Neural crest cell (in vitro differentiated cells): ENCODE measurements around the gene CTIF. TPM values are rescaled to one million over a fixed set of nuclear protein-coding genes. Genes with fewer than 3 reads are reported as not detected.

Experiments used
- DNase-seq: peaks from one replicate; pipeline ENCODE4 v3.0.0; 2021; ENCODE audit warnings: low read depth, mixed read lengths, low spot score
- H3K27ac Mint-ChIP-seq: one replicate; pipeline ENCODE4 v1.8.0; 2021; ENCODE audit warnings: mild to moderate bottlenecking, mixed read lengths; ENCODE audit not compliant: unreplicated experiment
- H3K27me3 Mint-ChIP-seq: 2 replicates; pipeline ENCODE4 v1.8.0; 2021; ENCODE audit warnings: low read depth, mild to moderate bottlenecking, mixed read lengths
- H3K36me3 Mint-ChIP-seq: 2 replicates; pipeline ENCODE4 v1.8.0; 2021; ENCODE audit warnings: low read depth, mild to moderate bottlenecking, mixed read lengths
- H3K4me1 Mint-ChIP-seq: 2 replicates; pipeline ENCODE4 v1.8.0; 2021; ENCODE audit warnings: mixed read lengths
- H3K4me3 Mint-ChIP-seq: one replicate; pipeline ENCODE4 v1.8.0; 2021; ENCODE audit warnings: mild to moderate bottlenecking, mixed read lengths
- H3K9me3 Mint-ChIP-seq: 2 replicates; pipeline ENCODE4 v1.8.0; 2021; ENCODE audit warnings: mixed read lengths
- CTCF ChIP-seq: fragments of 200-600 bp; sonication (generic); conservative IDR thresholded peaks from 2 replicates; pipeline ENCODE4 v1.5.0; 2021; ENCODE audit warnings: antibody characterized with exemption, mild to moderate bottlenecking
- total RNA-seq: library from RNA; stranded (reverse); gene quantifications from 2 replicates; pipeline ENCODE4 v1.2.1, GENCODE V29; 2021

The CTIF gene
- total RNA-seq, 1 donor from 2014 or later = 52.6 TPM

- no peak for TF ChIP-seq CTCF
- H3K27me3 Mint-ChIP-seq = no peaks in the 10 kb centered on the region
- H3K9me3 Mint-ChIP-seq = peaks cover 4% of the 10 kb centered on the region
- H3K4me1 Mint-ChIP-seq = peaks cover 4% of the 10 kb centered on the region
- H3K27ac Mint-ChIP-seq = no peak overlapping the region
- peaks cover 8% of the 10 kb centered on the region for H3K36me3 Mint-ChIP-seq
- DNase-seq = no peak
- H3K4me3 Mint-ChIP-seq = no peak overlapping the region
These were observed 98.5 kb downstream of the CTIF start for GRCh38 chr18:48637081-48637990.

- TF ChIP-seq CTCF = no peak
- no peak for DNase-seq
- Mint-ChIP-seq H3K27ac (no peak overlapping the region), H3K4me3 (no peak overlapping the region), H3K36me3 (peaks cover 12% of the 10 kb centered on the region), H3K9me3 (peaks cover 7% of the 10 kb centered on the region), H3K4me1 (peaks cover 3% of the 10 kb centered on the region), H3K27me3 (no peaks in the 10 kb centered on the region)
These were observed 99.6 kb downstream of the CTIF start for GRCh38 chr18:48638451-48638850.

- Mint-ChIP-seq H3K4me1 (peaks cover 3% of the 10 kb centered on the region), H3K27ac (no peak overlapping the region), H3K27me3 (no peaks in the 10 kb centered on the region), H3K9me3 (peaks cover 7% of the 10 kb centered on the region), H3K36me3 (peaks cover 12% of the 10 kb centered on the region), H3K4me3 (no peak overlapping the region)
- TF ChIP-seq CTCF = no peak
- DNase-seq = no peak
These were observed 100.3 kb downstream of the CTIF start for GRCh38 chr18:48638896-48639771.

GRCh38 chr18:48639772-48640432 lies 101.1 kb downstream of the CTIF start:
- Mint-ChIP-seq H3K27me3 (no peaks in the 10 kb centered on the region), H3K36me3 (peaks cover 12% of the 10 kb centered on the region), H3K27ac (no peak overlapping the region), H3K4me1 (peaks cover 3% of the 10 kb centered on the region), H3K9me3 (peaks cover 7% of the 10 kb centered on the region), H3K4me3 (no peak overlapping the region)
- peak; percentile 36 for TF ChIP-seq CTCF
- DNase-seq = no peak

- Mint-ChIP-seq H3K4me1 (peaks cover 3% of the 10 kb centered on the region), H3K36me3 (peaks cover 12% of the 10 kb centered on the region), H3K9me3 (peaks cover 7% of the 10 kb centered on the region), H3K27me3 (no peaks in the 10 kb centered on the region), H3K4me3 (no peak overlapping the region), H3K27ac (no peak overlapping the region)
- TF ChIP-seq CTCF = no peak
- DNase-seq = no peak
These were observed 101.9 kb downstream of the CTIF start for GRCh38 chr18:48640566-48641270.
